ENCODE data around the gene DIRAS1.
"Not testable (repeated sequence)": the region's sequence is repeated elsewhere in the genome, so short reads cannot be mapped to it uniquely, and the experiment has no call there.

DIRAS1 gene

DNA sequence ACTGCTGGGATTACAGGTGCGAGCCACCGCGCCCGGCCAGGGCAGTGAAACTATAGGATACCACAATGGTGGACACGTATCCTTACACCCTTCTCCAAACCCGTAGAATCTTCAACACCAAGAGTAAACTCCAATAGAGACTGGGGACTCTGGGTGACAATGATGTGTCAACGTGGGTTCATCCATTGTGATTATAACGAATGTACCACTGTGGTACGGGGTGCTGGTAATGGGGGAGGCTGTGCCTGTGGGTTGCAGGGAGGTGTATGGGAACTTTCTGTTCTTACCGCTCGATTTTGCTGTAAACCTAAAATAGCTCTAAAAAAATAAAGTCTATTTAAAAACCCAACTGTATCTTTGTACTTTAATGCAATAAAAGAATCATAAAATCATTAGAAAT, 30.3 kb downstream of the DIRAS1 start:
- H3K4me3 ChIP-seq (ENCODE audit: control insufficient read depth, low read depth, low read length) = no peak overlapping the region
- DNase-seq (ENCODE audit: low read depth) = no peak
- TF ChIP-seq, protein P1, sequence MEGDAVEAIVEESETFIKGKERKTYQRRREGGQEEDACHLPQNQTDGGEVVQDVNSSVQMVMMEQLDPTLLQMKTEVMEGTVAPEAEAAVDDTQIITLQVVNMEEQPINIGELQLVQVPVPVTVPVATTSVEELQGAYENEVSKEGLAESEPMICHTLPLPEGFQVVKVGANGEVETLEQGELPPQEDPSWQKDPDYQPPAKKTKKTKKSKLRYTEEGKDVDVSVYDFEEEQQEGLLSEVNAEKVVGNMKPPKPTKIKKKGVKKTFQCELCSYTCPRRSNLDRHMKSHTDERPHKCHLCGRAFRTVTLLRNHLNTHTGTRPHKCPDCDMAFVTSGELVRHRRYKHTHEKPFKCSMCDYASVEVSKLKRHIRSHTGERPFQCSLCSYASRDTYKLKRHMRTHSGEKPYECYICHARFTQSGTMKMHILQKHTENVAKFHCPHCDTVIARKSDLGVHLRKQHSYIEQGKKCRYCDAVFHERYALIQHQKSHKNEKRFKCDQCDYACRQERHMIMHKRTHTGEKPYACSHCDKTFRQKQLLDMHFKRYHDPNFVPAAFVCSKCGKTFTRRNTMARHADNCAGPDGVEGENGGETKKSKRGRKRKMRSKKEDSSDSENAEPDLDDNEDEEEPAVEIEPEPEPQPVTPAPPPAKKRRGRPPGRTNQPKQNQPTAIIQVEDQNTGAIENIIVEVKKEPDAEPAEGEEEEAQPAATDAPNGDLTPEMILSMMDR (conservative IDR thresholded peaks at IDR 0.05; ENCODE audit: control insufficient read depth, insufficient read depth, low read depth, low read length) = no peak

DNA sequence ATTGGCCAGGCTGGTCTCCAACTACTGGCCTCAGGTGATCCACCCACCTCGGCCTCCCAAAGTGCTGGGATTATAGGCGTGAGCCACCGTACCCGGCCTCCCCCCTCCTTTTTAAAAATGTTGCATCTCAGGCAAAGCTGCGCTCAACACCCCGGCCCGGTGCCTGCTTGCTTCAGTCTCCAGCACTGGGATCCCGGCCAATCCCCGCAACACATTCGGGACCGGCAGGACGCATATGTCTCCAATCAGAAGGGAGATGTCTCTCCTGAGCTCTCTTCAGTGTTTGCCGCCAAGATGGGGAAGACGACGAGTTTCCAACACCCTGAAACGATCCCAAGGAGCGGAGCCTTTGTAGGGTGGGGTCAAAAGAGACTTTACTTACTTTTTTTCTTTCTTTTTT, 34.8 kb downstream of the DIRAS1 start:
- TF ChIP-seq, protein P1 (conservative IDR thresholded peaks at IDR 0.05; ENCODE audit: control insufficient read depth, insufficient read depth, low read depth, low read length) = no peak
- no peak overlapping the region for H3K4me3 ChIP-seq (ENCODE audit: control insufficient read depth, low read depth, low read length)
- DNase-seq (ENCODE audit: low read depth) = no peak

DNA sequence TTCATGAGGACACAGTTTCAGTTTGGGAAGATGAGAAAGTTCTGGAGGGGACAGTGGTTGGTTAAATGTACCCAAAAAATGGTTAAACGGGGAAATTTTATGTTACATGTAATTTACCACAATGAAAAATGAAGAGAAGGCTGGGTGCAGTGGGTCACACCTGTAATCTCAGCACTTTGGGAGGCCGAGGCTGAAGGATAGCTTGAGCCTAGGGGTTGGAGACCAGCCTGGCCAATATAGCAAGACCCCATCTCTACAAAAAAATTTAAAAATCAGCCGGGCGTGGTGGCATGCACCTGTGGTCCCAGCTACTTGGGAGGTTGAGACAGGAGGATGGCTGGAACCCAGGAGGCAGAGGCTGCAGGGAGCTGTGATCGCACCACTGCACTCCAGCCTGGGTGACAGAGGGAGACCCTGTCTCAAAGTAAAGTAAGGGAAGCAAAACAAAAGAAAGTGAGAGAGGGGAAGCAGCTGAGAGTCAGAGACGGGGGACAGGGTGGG, 35.9 kb downstream of the DIRAS1 start:
- TF ChIP-seq, protein P1 (conservative IDR thresholded peaks at IDR 0.05; ENCODE audit: control insufficient read depth, insufficient read depth, low read depth, low read length) = no peak
- no peak overlapping the region for H3K4me3 ChIP-seq (ENCODE audit: control insufficient read depth, low read depth, low read length)
- no peak for DNase-seq (ENCODE audit: low read depth)

DNA sequence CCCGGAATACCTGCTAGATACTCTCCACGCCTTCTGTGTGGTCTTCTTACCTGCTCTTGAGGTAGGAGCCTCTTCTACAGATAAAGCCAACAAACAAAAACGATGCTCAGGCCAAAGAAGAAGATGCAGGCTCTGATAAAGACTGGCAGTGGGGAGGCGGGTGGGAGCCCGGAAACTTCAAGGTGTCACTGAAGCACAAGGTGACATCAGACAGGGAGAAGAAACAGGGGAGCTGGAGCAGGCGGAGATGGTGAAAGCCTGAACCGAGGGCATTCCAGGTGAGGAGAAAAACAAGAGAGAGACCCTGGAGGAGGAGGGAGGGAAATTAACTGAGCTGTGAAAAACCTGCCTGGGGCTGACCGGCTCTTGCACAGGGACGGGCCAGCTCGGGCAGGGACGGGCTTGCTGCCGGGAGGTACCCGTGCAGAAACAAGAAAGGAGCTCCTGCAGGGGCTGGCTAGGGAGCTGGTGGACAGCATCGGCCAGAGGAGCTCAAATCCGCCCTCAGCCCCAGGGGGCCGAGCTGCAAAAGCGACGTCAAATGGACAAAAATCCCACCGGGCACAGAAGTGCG, 37.7 kb downstream of the DIRAS1 start:
- no peak for DNase-seq (ENCODE audit: low read depth)
- H3K4me3 ChIP-seq (ENCODE audit: control insufficient read depth, low read depth, low read length) = no peak overlapping the region
- TF ChIP-seq, protein P1 (conservative IDR thresholded peaks at IDR 0.05; ENCODE audit: control insufficient read depth, insufficient read depth, low read depth, low read length) = no peak

DNA sequence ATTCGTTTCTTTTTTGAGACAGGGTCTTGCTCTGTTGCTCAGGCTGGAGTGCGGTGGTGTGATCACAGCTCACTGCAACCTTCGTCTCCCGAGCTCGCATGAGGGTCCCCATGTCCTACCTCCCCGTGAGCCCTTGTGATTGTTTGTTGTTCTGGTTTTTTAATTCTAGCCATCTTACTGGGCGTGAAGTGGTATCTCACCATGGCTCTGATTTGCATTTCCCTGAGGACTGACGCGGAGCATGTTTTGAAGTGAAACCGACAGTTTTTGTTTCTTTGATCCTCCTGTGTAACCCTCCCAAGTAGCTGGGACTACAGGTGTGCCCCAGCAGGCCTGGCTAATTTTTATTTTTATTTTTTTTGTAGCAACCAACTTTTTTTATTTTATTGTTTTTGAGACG, 40.4 kb downstream of the DIRAS1 start:
- TF ChIP-seq, protein P1 (conservative IDR thresholded peaks at IDR 0.05; ENCODE audit: control insufficient read depth, insufficient read depth, low read depth, low read length) = no peak
- DNase-seq (ENCODE audit: low read depth) = no peak
- H3K4me3 ChIP-seq (ENCODE audit: control insufficient read depth, low read depth, low read length) = no peak overlapping the region

DNA sequence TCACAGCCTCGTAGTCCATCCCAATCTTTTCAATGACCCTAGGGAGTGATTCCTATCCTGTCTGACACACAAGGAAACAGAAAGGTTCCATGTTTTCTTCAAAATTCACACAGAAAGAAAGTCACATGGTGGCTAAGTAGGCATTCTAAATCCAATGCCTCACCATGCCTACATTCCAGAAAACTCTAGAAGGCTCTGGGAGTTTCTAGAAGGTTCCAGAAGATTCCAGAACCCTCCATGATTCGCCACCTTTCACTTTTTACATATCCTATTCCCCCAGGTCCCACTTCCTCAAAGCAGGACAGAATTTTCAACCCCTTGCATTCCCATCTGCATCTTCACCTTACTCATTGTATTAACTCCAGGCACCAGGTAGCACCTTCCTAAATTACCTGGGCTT, 41.7 kb downstream of the DIRAS1 start:
- no peak overlapping the region for H3K4me3 ChIP-seq (ENCODE audit: control insufficient read depth, low read depth, low read length)
- TF ChIP-seq, protein P1 (conservative IDR thresholded peaks at IDR 0.05; ENCODE audit: control insufficient read depth, insufficient read depth, low read depth, low read length) = no peak
- no peak for DNase-seq (ENCODE audit: low read depth)

DNA sequence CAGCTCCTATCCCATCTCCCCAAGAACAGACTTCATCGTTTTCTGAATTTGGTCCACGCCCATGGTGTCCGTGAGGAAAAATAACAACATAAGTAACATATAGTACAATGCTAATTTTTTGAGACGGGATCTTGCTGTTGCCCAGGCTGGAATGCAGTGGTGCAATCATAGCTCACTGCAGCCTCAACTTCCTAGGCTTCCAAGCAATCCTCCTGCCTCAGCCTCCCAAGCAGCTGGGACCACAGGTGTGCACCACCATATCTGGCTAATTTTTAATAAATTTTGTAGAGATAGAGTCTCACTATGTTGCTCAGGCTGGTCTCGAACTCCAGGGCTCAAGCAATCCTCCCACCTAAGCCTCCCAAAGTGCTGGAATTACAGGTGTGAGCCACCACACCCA, 42.2 kb downstream of the DIRAS1 start:
- DNase-seq (ENCODE audit: low read depth); H3K4me3 ChIP-seq (ENCODE audit: control insufficient read depth, low read depth, low read length): not testable (repeated sequence)
